HK-2 (cell line): Measurements from ENCODE around the gene NUFIP1.
"Not testable (repeated sequence)": the region's sequence is repeated elsewhere in the genome, so short reads cannot be mapped to it uniquely, and the experiment has no call there.

Experiments used
- DNase-seq: peaks from one replicate; pipeline ENCODE4 v3.0.0-alpha.2; 2018; ENCODE audit not compliant: unreplicated experiment

The NUFIP1 gene

GRCh38 chr13:44919104-44919804 is 70.0 kb downstream of the NUFIP1 start:
- DNase-seq, result no peak

GRCh38 chr13:44918326-44919103 is 70.8 kb downstream of the NUFIP1 start:
- peak; percentile 87 for DNase-seq

DNA sequence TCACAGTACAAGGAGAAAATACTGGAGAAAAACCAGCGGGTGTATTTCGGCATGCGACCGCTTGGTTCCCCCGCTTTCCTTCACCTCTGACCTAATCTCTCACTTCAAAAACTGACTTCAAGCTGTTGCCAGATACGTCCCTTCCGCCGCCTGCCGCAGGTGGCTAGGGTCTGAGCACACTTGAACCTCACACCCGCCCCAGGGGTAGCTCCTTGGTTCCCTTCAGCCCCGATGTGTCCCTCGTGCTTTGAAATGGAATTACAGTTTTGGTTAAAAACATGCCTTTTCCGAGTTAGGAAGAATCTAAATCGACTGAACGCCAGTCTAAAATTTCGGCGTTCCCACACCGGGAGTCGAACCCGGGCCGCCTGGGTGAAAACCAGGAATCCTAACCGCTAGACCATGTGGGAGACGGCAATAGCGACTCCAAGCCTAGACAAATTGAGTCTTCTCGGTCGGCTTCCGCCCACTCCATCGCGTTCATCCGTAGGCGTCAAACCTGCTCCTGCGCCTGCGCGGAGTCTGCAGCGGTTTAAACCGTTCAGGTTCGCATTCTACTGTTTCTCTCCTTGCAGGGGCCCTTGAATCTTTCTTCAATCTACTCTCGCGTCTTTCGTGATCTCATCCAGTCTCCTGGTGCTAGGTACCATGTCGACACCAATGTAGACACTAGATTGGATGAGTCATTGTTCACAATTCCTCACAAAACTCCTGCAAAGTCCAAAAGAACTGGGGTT is 71.5 kb downstream of the NUFIP1 start:
- peak; percentile 94 for DNase-seq

DNA sequence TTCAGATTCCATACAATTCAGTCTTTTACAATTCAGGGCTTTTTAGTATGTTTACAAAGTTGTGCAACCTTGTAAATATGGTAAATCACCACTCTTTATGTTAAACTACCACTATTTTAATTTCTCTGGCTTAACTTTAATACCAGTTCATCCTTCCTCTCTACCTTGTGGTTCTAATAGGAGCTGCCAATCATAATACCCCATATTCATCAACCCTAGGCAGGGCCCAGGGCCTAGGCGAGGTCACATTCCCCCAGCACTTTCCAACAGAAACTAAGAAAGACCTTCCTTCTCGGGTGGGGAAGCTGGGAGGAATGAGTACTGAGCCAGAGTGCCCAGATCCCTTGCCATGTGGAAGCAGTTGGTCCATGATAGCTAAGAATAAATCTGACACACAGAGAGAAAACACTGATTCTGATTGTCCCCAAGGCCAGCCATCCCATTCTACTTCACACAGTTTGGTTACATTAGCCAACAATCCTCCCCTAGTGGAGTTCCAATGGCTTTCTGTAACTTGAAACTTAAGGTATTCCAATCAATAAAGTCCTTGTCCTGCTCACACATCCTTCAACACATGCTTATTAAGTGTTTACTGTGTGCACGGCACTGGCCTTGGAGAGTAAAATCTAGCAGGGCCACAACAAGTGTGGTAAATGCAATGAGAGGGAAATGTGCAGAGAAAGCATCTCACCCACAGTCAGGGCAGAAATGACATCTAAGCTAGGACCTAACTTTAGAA is 76.8 kb downstream of the NUFIP1 start:
- DNase-seq, result no peak

DNA sequence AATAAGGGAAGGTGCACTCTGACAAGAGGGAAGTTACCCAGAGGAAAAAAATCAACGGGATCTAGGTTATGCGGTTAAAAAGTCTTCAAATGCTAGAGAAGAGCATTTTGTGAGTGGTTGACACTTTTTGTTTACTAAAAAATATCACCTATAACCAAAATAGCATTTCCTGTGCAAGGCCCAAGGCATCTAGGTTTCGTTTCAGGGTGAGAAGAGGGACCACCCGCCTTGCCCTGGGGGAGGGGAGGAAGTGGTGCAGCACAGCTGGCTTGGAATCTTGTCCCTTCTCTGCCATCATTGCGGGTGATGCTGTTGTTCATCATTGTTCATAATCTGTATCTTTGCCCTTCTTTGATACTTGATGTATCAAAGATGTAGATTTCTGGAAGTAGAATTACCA is 80.6 kb downstream of the NUFIP1 start:
- no peak for DNase-seq

GRCh38 chr13:44908266-44908665 is 81.0 kb downstream of the NUFIP1 start:
- no peak for DNase-seq

DNA sequence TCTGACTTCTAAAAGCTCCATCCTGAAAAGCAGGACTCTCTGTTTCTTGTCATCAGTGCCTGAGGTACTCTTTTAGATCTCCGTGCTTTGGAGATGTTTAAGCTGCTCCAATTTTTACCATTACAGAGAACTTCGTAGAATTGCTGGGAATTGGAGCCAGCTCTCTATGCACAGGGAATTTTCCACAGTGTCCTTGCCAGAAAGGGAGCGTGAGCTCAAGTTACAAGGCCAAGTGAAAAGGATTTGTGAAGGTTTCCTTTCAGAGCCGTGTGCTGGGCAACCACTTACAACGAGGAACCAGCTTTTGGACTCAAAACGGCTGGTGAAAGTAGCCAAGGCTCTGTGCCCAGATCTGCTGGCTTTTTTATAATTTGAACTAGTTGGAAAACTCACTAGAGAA is 82.6 kb downstream of the NUFIP1 start:
- DNase-seq, result no peak

DNA sequence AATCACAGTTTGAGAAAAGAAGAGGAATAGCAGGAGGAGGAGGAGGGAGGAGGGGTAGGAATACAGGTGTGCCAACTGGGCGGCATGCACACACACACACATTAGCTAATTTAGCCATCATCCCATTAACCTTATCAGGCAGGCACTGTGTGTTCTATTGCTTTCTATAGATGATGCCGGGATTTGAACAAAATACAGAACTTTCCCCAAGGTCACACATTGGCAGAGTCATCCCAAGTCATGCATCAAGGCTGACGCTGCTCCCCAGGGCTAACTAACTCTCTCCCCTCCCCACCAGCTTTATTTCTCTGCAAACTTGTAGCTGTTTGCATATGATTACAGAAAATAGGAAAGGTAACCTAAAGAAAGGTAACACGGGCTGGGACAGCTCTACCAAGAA is 83.0 kb downstream of the NUFIP1 start:
- no peak for DNase-seq

DNA sequence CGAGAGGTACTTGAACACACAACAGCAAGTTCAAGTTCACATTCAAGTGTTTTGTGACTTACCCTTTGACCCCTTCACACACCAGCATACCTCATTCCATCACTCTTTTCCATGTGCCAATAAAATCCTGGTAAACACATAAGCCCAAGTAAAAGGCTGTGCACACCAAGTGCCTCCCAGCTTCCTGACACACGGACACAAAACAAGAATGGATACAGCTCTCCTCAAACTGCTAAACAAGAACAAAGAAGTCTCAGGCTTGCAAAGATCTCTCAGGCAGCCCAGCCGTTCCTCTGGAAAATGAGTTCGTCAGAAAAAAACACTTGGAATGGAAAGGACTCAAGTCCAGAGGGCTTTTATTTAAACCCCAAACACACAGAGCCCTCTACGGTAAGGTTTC is 83.7 kb downstream of the NUFIP1 start:
- no peak for DNase-seq

- DNase-seq, result no peak
Observed at GRCh38 chr13:44904967-44905366, 84.3 kb downstream of the NUFIP1 start.

GRCh38 chr13:44903574-44903985 is 85.7 kb downstream of the NUFIP1 start:
- DNase-seq, result no peak

GRCh38 chr13:44902738-44903137 is 86.5 kb downstream of the NUFIP1 start:
- DNase-seq, result no peak

- no peak for DNase-seq
Observed at GRCh38 chr13:44899967-44900366, 89.3 kb downstream of the NUFIP1 start.

DNA sequence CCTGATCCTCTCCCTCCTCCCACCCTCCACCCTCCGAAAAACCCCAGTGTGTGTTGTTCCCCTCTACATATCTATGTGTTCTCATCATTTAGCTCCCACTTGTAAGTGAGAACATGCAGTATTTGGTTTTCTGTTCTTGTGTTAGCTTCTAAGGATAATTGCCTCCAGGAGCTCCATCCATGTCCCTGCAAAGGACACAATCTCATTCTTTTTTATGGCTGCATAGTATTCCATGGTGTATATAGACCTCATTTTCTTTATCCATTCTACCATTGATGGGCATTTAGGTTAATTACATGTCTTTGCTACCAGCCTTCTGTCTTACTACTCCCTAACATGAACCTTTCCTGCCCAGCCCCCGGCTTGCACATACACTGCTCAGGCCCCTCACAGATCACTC is 91.0 kb downstream of the NUFIP1 start:
- DNase-seq, result not testable (repeated sequence)

GRCh38 chr13:44895953-44896335 is 93.3 kb downstream of the NUFIP1 start:
- DNase-seq, result no peak

- no peak for DNase-seq
Observed at GRCh38 chr13:44895264-44895952, 93.9 kb downstream of the NUFIP1 start.

- no peak for DNase-seq
Observed at GRCh38 chr13:44894001-44894770, 95.1 kb downstream of the NUFIP1 start.
